K562 treated with DMSO at 1 percent for 48 hours (cell line): Measurements from ENCODE around the gene SLC12A2. TPM values are rescaled to one million over a fixed set of nuclear protein-coding genes. Genes with fewer than 3 reads are reported as not detected.

Experiments
- total RNA-seq: library from RNA; unstranded; fragments of 300-600 nt; gene quantifications from 2 replicates; pipeline ENCODE4 v1.2.3, GENCODE V29; 2022; ENCODE audit warnings: low replicate concordance; ENCODE audit errors: extremely low read depth

The SLC12A2 gene
- total RNA-seq, result not detected in 2 replicates

DNA sequence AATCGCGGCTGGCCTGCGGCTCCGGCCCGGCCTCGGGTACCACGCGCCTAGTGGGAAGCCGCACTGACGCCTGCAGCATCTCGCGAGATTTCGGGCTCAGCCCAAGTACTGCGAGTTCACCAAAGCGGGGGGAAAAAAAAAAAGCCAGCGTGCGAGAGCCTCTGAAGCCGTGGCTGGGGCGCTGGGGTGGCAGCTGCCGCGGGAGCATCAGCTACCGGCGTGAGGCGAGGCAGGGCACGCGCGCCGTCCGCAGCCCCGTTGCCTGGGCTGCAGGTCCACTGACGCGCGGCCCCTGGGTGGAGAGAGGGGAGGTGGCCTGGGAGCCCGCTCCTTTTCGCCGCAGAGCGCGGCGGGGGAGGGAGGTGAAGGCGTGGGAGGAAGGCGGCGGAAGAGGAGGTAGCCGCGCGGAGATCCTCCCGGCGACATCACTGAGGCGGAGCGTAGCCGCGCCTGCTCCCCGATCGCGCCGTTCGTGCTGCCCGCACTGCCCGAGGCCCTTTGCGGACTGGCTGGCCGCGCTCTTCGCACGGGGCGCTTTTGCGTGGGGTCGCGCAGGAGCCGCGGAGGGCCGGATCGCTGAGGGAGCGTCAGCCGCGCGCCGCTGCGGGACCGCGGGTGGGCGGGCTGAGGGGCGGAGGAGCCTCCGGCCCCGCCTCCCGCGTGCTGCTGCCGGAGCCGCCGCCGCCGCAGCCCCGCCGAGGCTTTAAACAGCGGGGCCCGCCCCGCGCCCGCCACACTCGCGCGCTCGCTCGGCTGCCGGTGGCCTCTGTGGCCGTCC is at the start of gene SLC12A2:
TSS of gene SLC12A2 (plus strand) at position 734 of the 778 bp plus-strand sequence. CDS start 189 bp downstream, outside the sequence.

